OCI-LY3 (cell line): Measurements from ENCODE around the gene ANKRD29.

Source experiments
- H2AFZ ChIP-seq: fragments of 200-600, 300-600 bp; shearing (Covaris generic); 2 replicates; pipeline ENCODE4 v1.6.0; 2014; ENCODE audit warnings: antibody characterized with exemption, low read depth, low read length
- H3K27ac ChIP-seq: fragments of 200-600, 300-600 bp; sonication (generic); 2 replicates; pipeline ENCODE4 v1.5.1; 2014; ENCODE audit warnings: mild to moderate bottlenecking, low read length, moderate library complexity, mixed read lengths
- H3K27me3 ChIP-seq: fragments of 200-600, 300-600 bp; sonication (generic); 2 replicates; pipeline ENCODE4 v1.6.1; 2014; ENCODE audit warnings: low read depth, low read length, mixed read lengths
- H3K36me3 ChIP-seq: fragments of 200-600, 300-600 bp; sonication (generic); replicated peaks from 2 replicates; pipeline ENCODE3; 2014; ENCODE audit warnings: low read depth, low read length, mixed read lengths
- H3K4me1 ChIP-seq: fragments of 300-600, 200-600 bp; sonication (generic); 2 replicates; pipeline ENCODE4 v1.6.1; 2014; ENCODE audit warnings: low read length, mixed read lengths
- H3K4me2 ChIP-seq: fragments of 200-600, 300-600 bp; sonication (generic); 2 replicates; pipeline ENCODE4 v1.6.1; 2014; ENCODE audit warnings: low read length, mixed read lengths
- H3K4me3 ChIP-seq: fragments of 300-600, 200-600 bp; sonication (generic); 2 replicates; pipeline ENCODE4 v1.5.1; 2014; ENCODE audit warnings: antibody characterized with exemption, mild to moderate bottlenecking, low read length, moderate library complexity
- H3K79me2 ChIP-seq: fragments of 300-600, 200-600 bp; shearing (Covaris generic); 2 replicates; pipeline ENCODE4 v1.6.1; 2014; ENCODE audit warnings: mild to moderate bottlenecking, low read length, mixed read lengths
- H3K9ac ChIP-seq: fragments of 300-600, 200-600 bp; shearing (Covaris generic); 2 replicates; pipeline ENCODE4 v1.6.0; 2014; ENCODE audit warnings: mild to moderate bottlenecking, low read length, moderate library complexity
- H3K9me3 ChIP-seq: fragments of 200-600, 300-600 bp; shearing (Covaris generic); 2 replicates; pipeline ENCODE4 v1.6.1; 2014; ENCODE audit warnings: low read length, mixed read lengths; ENCODE audit not compliant: insufficient read depth
- H4K20me1 ChIP-seq: fragments of 200-600, 300-600 bp; sonication (generic); 2 replicates; pipeline ENCODE4 v1.6.1; 2016; ENCODE audit warnings: low read length, mixed read lengths; ENCODE audit not compliant: insufficient read depth
- CTCF ChIP-seq: fragments of 200-600, 300-600 bp; sonication (generic); IDR thresholded peaks from 2 replicates; pipeline ENCODE4 v1.5.1; 2014; ENCODE audit warnings: antibody characterized with exemption, low read length, low read depth
- EZH2phosphoT487 ChIP-seq: fragments of 200-600 bp; shearing (Covaris generic); IDR thresholded peaks from 2 replicates; pipeline ENCODE4 v1.6.1; 2018; ENCODE audit warnings: antibody characterized with exemption, mixed run types, low read depth

The ANKRD29 gene

GRCh38 chr18:23583071-23583865, 79.4 kb downstream of the ANKRD29 start:
- H3K4me3 ChIP-seq = no peak overlapping the region
- no peak overlapping the region for H3K27ac ChIP-seq
- no peak overlapping the region for H2AFZ ChIP-seq
- peaks cover 5% of the 10 kb centered on the region; the same call in 1 of the 2 replicates for H3K27me3 ChIP-seq
- peaks cover 25% of the 10 kb centered on the region for H4K20me1 ChIP-seq
- peaks cover 28% of the 10 kb centered on the region for H3K79me2 ChIP-seq
- H3K9ac ChIP-seq = no peak overlapping the region
- peaks cover 34% of the 10 kb centered on the region for H3K4me1 ChIP-seq
- no peak for TF ChIP-seq EZH2phosphoT487
- no peak for TF ChIP-seq CTCF
- H3K4me2 ChIP-seq = no peak overlapping the region
- no peaks in the 10 kb centered on the region for H3K9me3 ChIP-seq
- H3K36me3 ChIP-seq = peaks cover 10% of the 10 kb centered on the region

- no peak overlapping the region for H3K9ac ChIP-seq
- H3K27me3 ChIP-seq = no peaks in the 10 kb centered on the region
- H2AFZ ChIP-seq = no peak overlapping the region
- peaks cover 26% of the 10 kb centered on the region for H4K20me1 ChIP-seq
- no peak overlapping the region for H3K27ac ChIP-seq
- peaks cover 30% of the 10 kb centered on the region for H3K4me1 ChIP-seq
- no peak overlapping the region for H3K4me2 ChIP-seq
- no peaks in the 10 kb centered on the region for H3K9me3 ChIP-seq
- TF ChIP-seq EZH2phosphoT487 = no peak
- TF ChIP-seq CTCF = no peak
- no peak overlapping the region for H3K4me3 ChIP-seq
- peaks cover 10% of the 10 kb centered on the region for H3K36me3 ChIP-seq
- H3K79me2 ChIP-seq = peaks cover 24% of the 10 kb centered on the region
These were observed 81.9 kb downstream of the ANKRD29 start for GRCh38 chr18:23580677-23581367.

- Histone ChIP-seq H3K79me2 (peaks cover 15% of the 10 kb centered on the region; the same call in 1 of the 2 replicates), H3K27ac (no peak overlapping the region), H3K4me2 (peak overlapping the region; percentile 52), H4K20me1 (peaks cover 26% of the 10 kb centered on the region), H3K9ac (no peak overlapping the region), H3K9me3 (no peaks in the 10 kb centered on the region), H3K4me3 (peak overlapping the region; percentile 22), H3K36me3 (peaks cover 10% of the 10 kb centered on the region), H3K27me3 (no peaks in the 10 kb centered on the region), H3K4me1 (peaks cover 24% of the 10 kb centered on the region), H2AFZ (no peak overlapping the region)
- TF ChIP-seq EZH2phosphoT487 = no peak
- TF ChIP-seq CTCF = no peak
These were observed 83.6 kb downstream of the ANKRD29 start for GRCh38 chr18:23578891-23579653.
